BJ (cell line): ENCODE data around the gene RBM20. TPM values are rescaled to one million over a fixed set of nuclear protein-coding genes. Genes with fewer than 3 reads are reported as not detected.

Experiments used
- CTCF ChIA-PET: fragments of 350-600 bp; formaldehyde crosslinking; extraction: SDS; loops from one replicate; lab custom pipeline; 2021; ENCODE audit warnings: antibody characterized with exemption, inconsistent platforms; lab: Yijun Ruan, JAX
- POLR2A ChIA-PET: fragments of 300-600 bp; sonication (Branson Sonifier 250); formaldehyde crosslinking; extraction: SDS; loops from one replicate; lab custom pipeline; 2021; ENCODE audit warnings: antibody characterized with exemption; lab: Charles Lee
- DNase-seq: peaks from one replicate; pipeline ENCODE4 v3.0.0-alpha.2; 2011; ENCODE audit warnings: low read depth
- H3K27me3 ChIP-seq: 2 replicates; pipeline ENCODE4 v1.6.0; 2011; ENCODE audit warnings: low read length; ENCODE audit not compliant: control insufficient read depth, insufficient read depth
- H3K36me3 ChIP-seq: 2 replicates; pipeline ENCODE4 v1.5.1; 2011; ENCODE audit warnings: low read length; ENCODE audit not compliant: control insufficient read depth, insufficient read depth
- H3K4me3 ChIP-seq: 2 replicates; pipeline ENCODE4 v1.5.1; 2011; ENCODE audit warnings: low read depth, mild to moderate bottlenecking, control low read depth, low read length
- CTCF ChIP-seq: IDR thresholded peaks from 2 replicates; pipeline ENCODE4 v1.5.1; 2011; ENCODE audit warnings: low read depth, mild to moderate bottlenecking, control low read depth, inconsistent platforms, low read length, moderate library complexity; ENCODE audit not compliant: insufficient read depth
- polyA plus RNA-seq: library from polyadenylated mRNA; depleted of rRNA; stranded (reverse); fragments of >200 nt; gene quantifications from 2 replicates; pipeline ENCODE4 v1.2.3, GENCODE V29; 2011

RBM20 gene
- polyA plus RNA-seq, 1 experiment: not detected

GRCh38 chr10:110790913-110791506 is 146.9 kb downstream of the RBM20 start:
- POLR2A ChIA-PET: no interaction called here
- Histone ChIP-seq H3K4me3 (no peak overlapping the region), H3K27me3 (peaks cover 11% of the 10 kb centered on the region), H3K36me3 (no peaks in the 10 kb centered on the region)
- CTCF ChIA-PET: interaction anchor here (1.0 to 1.5 kb wide), 2 partner anchors 13 to 103 kb away, joined by 3 to 4 read pairs; no protein-coding TSS in a partner anchor
- no peak for TF ChIP-seq CTCF
- no peak for DNase-seq

GRCh38 chr10:110791541-110792073 is 147.5 kb downstream of the RBM20 start:
- no peak overlapping the region for H3K4me3 ChIP-seq
- H3K27me3 ChIP-seq: peaks cover 11% of the 10 kb centered on the region
- ChIA-PET POLR2A (no interaction called here), CTCF (interaction anchor here (0.7 to 1.5 kb wide), 2 partner anchors 11 to 12 kb away, joined by 3 read pairs; no protein-coding TSS in a partner anchor)
- TF ChIP-seq CTCF: no peak
- no peaks in the 10 kb centered on the region for H3K36me3 ChIP-seq
- DNase-seq: no peak

GRCh38 chr10:110792476-110793125 is 148.5 kb downstream of the RBM20 start:
- no peak overlapping the region for H3K4me3 ChIP-seq
- no peak for DNase-seq
- no peaks in the 10 kb centered on the region for H3K36me3 ChIP-seq
- peaks cover 11% of the 10 kb centered on the region for H3K27me3 ChIP-seq
- ChIA-PET CTCF (interaction anchor here (0.7 to 0.8 kb wide), 2 partner anchors 11 to 12 kb away, joined by 3 to 4 read pairs; no protein-coding TSS in a partner anchor), POLR2A (no interaction called here)
- no peak for TF ChIP-seq CTCF

- Histone ChIP-seq H3K4me3 (no peak overlapping the region), H3K27me3 (peaks cover 11% of the 10 kb centered on the region), H3K36me3 (no peaks in the 10 kb centered on the region)
- ChIA-PET CTCF (interaction anchor here (0.6 to 0.8 kb wide), 2 partner anchors 10 to 121 kb away, joined by 3 to 4 read pairs; no protein-coding TSS in a partner anchor), POLR2A (interaction anchor here (0.6 kb wide), 1 partner anchor 135 kb away, joined by 4 read pairs; no protein-coding TSS in a partner anchor)
- TF ChIP-seq CTCF: no peak
- no peak for DNase-seq
Measured at GRCh38 chr10:110793128-110793812, 149.1 kb downstream of the RBM20 start.
